H1 (cell line): ENCODE results near the gene SVIP. TPM values are rescaled to one million over a fixed set of nuclear protein-coding genes. Genes with fewer than 3 reads are reported as not detected.

ENCODE experiments used
- CTCF ChIA-PET: fragments of 300-600 bp; sonication (Branson Sonifier 250); formaldehyde crosslinking; loops from one replicate; lab custom pipeline; 2021; ENCODE audit not compliant: partially characterized antibody; lab: Charles Lee
- POLR2A ChIA-PET: fragments of 300-600 bp; sonication (Branson Sonifier 250); formaldehyde crosslinking; loops from one replicate; lab custom pipeline; 2021; ENCODE audit warnings: inconsistent platforms; ENCODE audit not compliant: partially characterized antibody; lab: Charles Lee
- DNase-seq, 2 experiments: peaks; one replicate each; pipeline versions ENCODE4 v3.0.0 to v3.0.0-alpha.2; 2010 to 2022; ENCODE audit warnings: low spot score in 2 of 2, low read depth in 1 of 2, mixed read lengths in 1 of 2
- FAIRE-seq: peaks from 2 replicates; lab custom pipeline; 2011; peaks lifted over from hg19 to GRCh38; lab: Jason Lieb, UNC
- H2AFZ ChIP-seq: 2 replicates; pipeline ENCODE4 v1.8.1; 2012; ENCODE audit warnings: low read length, inconsistent platforms
- H2AK5ac ChIP-seq: 2 replicates; pipeline ENCODE4 v1.6.1; 2013; ENCODE audit warnings: low read depth, low read length
- H2BK120ac ChIP-seq: replicated peaks from 2 replicates; pipeline ENCODE3; 2013; ENCODE audit warnings: low read depth, low read length, inconsistent platforms
- H2BK12ac ChIP-seq: 2 replicates; pipeline ENCODE4 v1.6.1; 2013; ENCODE audit warnings: low read depth, low read length
- H2BK15ac ChIP-seq: 2 replicates; pipeline ENCODE4 v1.6.1; 2013; ENCODE audit warnings: low read length
- H2BK20ac ChIP-seq: 2 replicates; pipeline ENCODE4 v1.6.1; 2013; ENCODE audit warnings: low read length
- H2BK5ac ChIP-seq: 2 replicates; pipeline ENCODE4 v1.6.1; 2013; ENCODE audit warnings: low read depth, low read length
- H3K14ac ChIP-seq: 2 replicates; pipeline ENCODE4 v1.6.1; 2013; ENCODE audit warnings: inconsistent platforms; ENCODE audit not compliant: insufficient read length
- H3K18ac ChIP-seq: 2 replicates; pipeline ENCODE4 v1.6.1; 2013; ENCODE audit warnings: low read length; ENCODE audit errors: extremely low read depth
- H3K23ac ChIP-seq: 2 replicates; pipeline ENCODE4 v1.6.1; 2013; ENCODE audit warnings: inconsistent platforms; ENCODE audit not compliant: insufficient read length
- H3K23me2 ChIP-seq: 2 replicates; pipeline ENCODE4 v1.6.1; 2013; ENCODE audit warnings: low read depth, low read length
- H3K27ac ChIP-seq: 2 replicates; pipeline ENCODE4 v1.6.1; 2011; ENCODE audit warnings: low read depth, low read length, inconsistent platforms
- H3K27me3 ChIP-seq, 4 experiments: replicated peaks in 1 of 4; 1 replicate in 1 of 4; 2 replicates in 3 of 4; pipeline versions ENCODE4 v1.6.1 to v1.8.1; 2011 to 2013; ENCODE audit warnings: low read length in 3 of 4, mild to moderate bottlenecking in 3 of 4, inconsistent platforms in 2 of 4, mixed read lengths in 2 of 4, moderate library complexity in 1 of 4; ENCODE audit not compliant: control insufficient read depth in 3 of 4, insufficient read depth in 3 of 4; ENCODE audit errors: extremely low read depth in 1 of 4
- H3K36me3 ChIP-seq, 4 experiments: 2 replicates each; pipeline versions ENCODE4 v1.6.1 to v1.8.1; 2011 to 2013; ENCODE audit warnings: mild to moderate bottlenecking in 4 of 4, low read length in 3 of 4, moderate library complexity in 2 of 4, control low read depth in 1 of 4, inconsistent platforms in 1 of 4; ENCODE audit not compliant: insufficient read depth in 4 of 4, control insufficient read depth in 2 of 4
- H3K4ac ChIP-seq: replicated peaks from 2 replicates; pipeline ENCODE3; 2013; ENCODE audit warnings: low read length, low read depth, mixed read lengths, inconsistent platforms; ENCODE audit not compliant: insufficient read length
- H3K4me1 ChIP-seq, 4 experiments: replicated peaks in 1 of 4; 1 replicate in 1 of 4; 2 replicates in 3 of 4; pipeline versions ENCODE4 v1.6.1 to v1.8.1; 2011 to 2013; ENCODE audit warnings: low read length in 3 of 4, inconsistent platforms in 2 of 4, mixed read lengths in 1 of 4; ENCODE audit not compliant: insufficient read depth in 4 of 4, control insufficient read depth in 3 of 4
- H3K4me2 ChIP-seq, 2 experiments: 2 replicates each; pipeline versions ENCODE4 v1.6.1 to v1.8.1; 2011 to 2013; ENCODE audit warnings: low read depth in 2 of 2, low read length in 2 of 2, control low read depth in 1 of 2, inconsistent platforms in 1 of 2, mild to moderate bottlenecking in 1 of 2; ENCODE audit not compliant: insufficient read depth in 1 of 2
- H3K4me3 ChIP-seq, 4 experiments: fragments of 200-600, 300-600 bp in 1 of 4; sonication (generic), shearing (Covaris generic), sonication (Bioruptor Twin) in 1 of 4; 2 replicates each; pipeline versions ENCODE4 v1.5.1 to v1.8.1; 2011 to 2016; ENCODE audit warnings: low read length in 4 of 4, low read depth in 3 of 4, control low read depth in 2 of 4, inconsistent platforms in 2 of 4, mild to moderate bottlenecking in 2 of 4, mixed read lengths in 1 of 4, moderate library complexity in 1 of 4; ENCODE audit not compliant: insufficient read depth in 2 of 4; ENCODE audit errors: extremely low read depth in 1 of 4
- H3K56ac ChIP-seq: replicated peaks from 2 replicates; pipeline ENCODE3; 2013; ENCODE audit warnings: low read depth, mild to moderate bottlenecking, mixed read lengths, low read length, inconsistent platforms; ENCODE audit not compliant: insufficient read length
- H3K79me1 ChIP-seq: 2 replicates; pipeline ENCODE4 v1.6.1; 2013; ENCODE audit warnings: low read depth, low read length, control low read depth
- H3K79me2 ChIP-seq, 2 experiments: 2 replicates each; pipeline versions ENCODE4 v1.6.1 to v1.8.1; 2012 to 2013; ENCODE audit warnings: low read length in 2 of 2, mild to moderate bottlenecking in 2 of 2, inconsistent platforms in 1 of 2; ENCODE audit not compliant: insufficient read depth in 2 of 2, control insufficient read depth in 1 of 2
- H3K9ac ChIP-seq, 4 experiments: replicated peaks in 1 of 4; 1 replicate in 1 of 4; 2 replicates in 3 of 4; pipeline versions ENCODE4 v1.6.1 to v1.8.1; 2011 to 2013; ENCODE audit warnings: low read depth in 3 of 4, low read length in 3 of 4, control low read depth in 2 of 4, mild to moderate bottlenecking in 2 of 4, moderate library complexity in 2 of 4, inconsistent platforms in 1 of 4; ENCODE audit errors: extremely low read depth in 1 of 4
- H3K9me3 ChIP-seq, 2 experiments: 2 replicates each; pipeline versions ENCODE4 v1.6.1 to v1.8.1; 2012 to 2013; ENCODE audit warnings: mild to moderate bottlenecking in 2 of 2, moderate library complexity in 2 of 2, control low read depth in 1 of 2, inconsistent platforms in 1 of 2, low read depth in 1 of 2, low read length in 1 of 2, mixed read lengths in 1 of 2; ENCODE audit not compliant: insufficient read depth in 2 of 2
- H4K20me1 ChIP-seq, 2 experiments: replicated peaks in 1 of 2; 2 replicates each; pipeline versions ENCODE3 to v1.8.1; 2011 to 2013; ENCODE audit warnings: inconsistent platforms in 2 of 2, low read length in 2 of 2, mild to moderate bottlenecking in 1 of 2; ENCODE audit not compliant: insufficient read depth in 2 of 2, control insufficient read depth in 1 of 2
- H4K5ac ChIP-seq: 2 replicates; pipeline ENCODE4 v1.6.1; 2013; ENCODE audit warnings: low read length, low read depth, mixed read lengths, inconsistent platforms; ENCODE audit not compliant: insufficient read length
- H4K8ac ChIP-seq: 2 replicates; pipeline ENCODE4 v1.8.0; 2013; ENCODE audit warnings: mild to moderate bottlenecking, moderate library complexity, low read length, inconsistent platforms; ENCODE audit not compliant: insufficient read depth; ENCODE audit errors: extremely low read depth
- H4K91ac ChIP-seq: replicated peaks from 2 replicates; pipeline ENCODE3; 2013; ENCODE audit warnings: low read length, mixed read lengths, inconsistent platforms; ENCODE audit not compliant: insufficient read length
- EZH2 ChIP-seq: fragments of 200-600 bp; sonication (generic); IDR thresholded peaks from 2 replicates; pipeline ENCODE4 v1.7.1; 2012; ENCODE audit warnings: low read depth, mild to moderate bottlenecking, moderate library complexity, low read length, inconsistent platforms; ENCODE audit not compliant: severe bottlenecking
- SAP30 ChIP-seq: fragments of 300-600 bp; sonication (generic); IDR thresholded peaks from 2 replicates; pipeline ENCODE4 v1.7.1; 2012; ENCODE audit warnings: low read length, moderate library complexity, mild to moderate bottlenecking, inconsistent platforms; ENCODE audit not compliant: insufficient read depth, insufficient replicate concordance
- WGBS, 2 experiments: shearing (Covaris generic) in 1 of 2; methylation state at CpG; one replicate each; pipeline versions ENCODE4 v1.1.6 to v1.1.7; 2013 to 2015; ENCODE audit warnings: low lambda C conversion rate in 2 of 2, mixed read lengths in 2 of 2, inconsistent platforms in 1 of 2, low coverage in 1 of 2, missing lambda C conversion rate in 1 of 2; ENCODE audit not compliant: insufficient replicate concordance in 2 of 2, insufficient coverage in 1 of 2, insufficient read length in 1 of 2; ENCODE audit errors: extremely low coverage in 1 of 2, missing lambda C conversion rate in 1 of 2; 5-methylcytosine and 5-hydroxymethylcytosine counted together
- polyA plus RNA-seq, 7 experiments: library from polyadenylated mRNA; depleted of rRNA in 3 of 7; stranded (reverse) in 5 of 7; unstranded in 2 of 7; fragments of >200 nt in 5 of 7; fragments of 200-250 nt in 2 of 7; gene quantifications; 1 replicate in 5 of 7; 2 replicates in 1 of 7; 4 replicates in 1 of 7; pipeline versions ENCODE4 v1.2.1 to v1.2.3, GENCODE V29; 2011 to 2013; ENCODE audit warnings: missing spikeins in 2 of 7, mixed read lengths in 2 of 7
- total RNA-seq: library from RNA; stranded (reverse); fragmentation: NEBNext Ultra II Directional; extraction: Animal tissue kit (Norgen Biotek cat#: 25700); gene quantifications from 2 replicates; pipeline ENCODE4 v1.2.1, GENCODE V29; 2021

SVIP gene
- total and polyA plus RNA-seq, 2 of the 8 experiments (the other 6 are each of a cell fraction or from before 2014, with no cell fraction given): 1.2 to 11.4 TPM

- Histone ChIP-seq H2BK120ac (no peak overlapping the region), H3K9me3 (no peaks in the 10 kb centered on the region), H3K56ac (no peak overlapping the region), H4K91ac (no peak overlapping the region), H3K4me3 (no peak overlapping the region), H2AFZ (no peak overlapping the region), H4K5ac (no peak overlapping the region), H2BK15ac (no peak overlapping the region), H3K27me3 (no peaks in the 10 kb centered on the region)
- 81% methylated on average over 2 of the region's 2 CpGs; no CpG with 5 or more reads in 1 of the 2 experiments for WGBS, 2 experiments
- CTCF ChIA-PET: interaction anchor here (0.6 to 2.4 kb wide), 26 partner anchors 9 to 617 kb away, joined by 3 to 14 read pairs (median 4); no protein-coding TSS in a partner anchor
- no peak for DNase-seq
- no peak for TF ChIP-seq SAP30
- TF ChIP-seq EZH2: no peak
- TF ChIP-seq, all 59 proteins: peak for 0
- Histone ChIP-seq H2BK20ac (no peak overlapping the region), H2BK12ac (no peak overlapping the region), H3K23me2 (no peaks in the 10 kb centered on the region), H3K27ac (no peak overlapping the region), H4K20me1 (no peaks in the 10 kb centered on the region), H3K18ac (no peak overlapping the region), H3K4me2 (no peak overlapping the region), H3K9ac (no peak overlapping the region), H2AK5ac (no peak overlapping the region), H3K36me3 (no peaks in the 10 kb centered on the region), H3K79me2 (no peaks in the 10 kb centered on the region), H3K23ac (no peak overlapping the region), H3K79me1 (no peaks in the 10 kb centered on the region), H3K4ac (no peak overlapping the region), H3K4me1 (no peaks in the 10 kb centered on the region), H3K14ac (no peak overlapping the region), H2BK5ac (no peak overlapping the region), H4K8ac (no peak overlapping the region)
- POLR2A ChIA-PET: no interaction called here
- no peak for FAIRE-seq
These were observed 42.5 kb downstream of the SVIP start for GRCh38 chr11:22787055-22787454.
